NT2/D1 (cell line): ENCODE data around the gene SLC38A8.

Experiments
- DNase-seq: peaks from one replicate; pipeline ENCODE4 v3.0.0-alpha.2; 2011; ENCODE audit warnings: low read depth, low spot score
- H3K27me3 ChIP-seq: 2 replicates; pipeline ENCODE4 v1.6.0; 2011; ENCODE audit warnings: mild to moderate bottlenecking; ENCODE audit not compliant: insufficient read length, insufficient read depth
- H3K36me3 ChIP-seq: 2 replicates; pipeline ENCODE4 v1.6.1; 2011; ENCODE audit warnings: mild to moderate bottlenecking, low read length, mixed read lengths; ENCODE audit not compliant: insufficient read depth, insufficient read length
- H3K4me1 ChIP-seq: 2 replicates; pipeline ENCODE4 v1.5.1; 2011; ENCODE audit not compliant: insufficient read depth, insufficient read length
- H3K4me3 ChIP-seq: 2 replicates; pipeline ENCODE4 v1.5.1; 2011; ENCODE audit warnings: low read depth; ENCODE audit not compliant: insufficient read length
- H3K9ac ChIP-seq: 2 replicates; pipeline ENCODE4 v1.6.0; 2011; ENCODE audit warnings: low read depth; ENCODE audit not compliant: insufficient read length
- H3K9me3 ChIP-seq: 2 replicates; pipeline ENCODE4 v1.5.1; 2011; ENCODE audit warnings: mild to moderate bottlenecking, low read length; ENCODE audit not compliant: insufficient read depth
- SUZ12 ChIP-seq: IDR thresholded peaks from 2 replicates; pipeline ENCODE4 v1.6.1; 2011; ENCODE audit not compliant: insufficient read length, insufficient read depth; ENCODE audit errors: extremely low read depth
- YY1 ChIP-seq: IDR thresholded peaks from 2 replicates; pipeline ENCODE4 v1.6.1; 2011; ENCODE audit not compliant: insufficient read length, insufficient read depth
- ZNF274 ChIP-seq: IDR thresholded peaks from 2 replicates; pipeline ENCODE4 v1.6.1; 2011; ENCODE audit warnings: mild to moderate bottlenecking, low read depth, low read length

The SLC38A8 gene

DNA sequence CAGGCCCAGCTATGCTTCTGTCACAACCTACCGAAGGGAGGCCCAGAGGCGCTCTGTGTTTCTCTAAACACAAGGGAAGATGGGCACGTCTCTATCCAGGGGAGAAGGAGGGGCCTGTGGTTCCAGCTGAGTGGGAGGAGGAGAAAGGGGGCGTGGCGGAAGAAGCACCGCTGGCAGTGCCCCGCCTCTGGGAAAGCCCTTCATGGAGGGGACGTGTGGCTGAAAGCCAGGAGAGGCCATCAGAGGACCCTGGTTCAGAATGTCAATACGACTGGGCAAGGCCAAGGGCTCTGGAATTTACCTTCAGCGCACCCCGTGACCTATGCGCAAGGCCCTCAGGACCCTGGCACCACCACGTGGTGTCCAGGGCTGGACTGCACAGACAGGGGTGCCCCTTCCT, 12.3 kb upstream of the SLC38A8 start:
- peaks cover 86% of the 10 kb centered on the region for H3K36me3 ChIP-seq
- TF ChIP-seq YY1, result no peak
- TF ChIP-seq SUZ12, result no peak
- no peak for TF ChIP-seq ZNF274
- H3K4me1 ChIP-seq, result peaks cover 11% of the 10 kb centered on the region
- H3K27me3 ChIP-seq, result no peaks in the 10 kb centered on the region
- H3K4me3 ChIP-seq, result no peak overlapping the region
- H3K9me3 ChIP-seq, result no peaks in the 10 kb centered on the region
- no peak for DNase-seq
- no peak overlapping the region for H3K9ac ChIP-seq

DNA sequence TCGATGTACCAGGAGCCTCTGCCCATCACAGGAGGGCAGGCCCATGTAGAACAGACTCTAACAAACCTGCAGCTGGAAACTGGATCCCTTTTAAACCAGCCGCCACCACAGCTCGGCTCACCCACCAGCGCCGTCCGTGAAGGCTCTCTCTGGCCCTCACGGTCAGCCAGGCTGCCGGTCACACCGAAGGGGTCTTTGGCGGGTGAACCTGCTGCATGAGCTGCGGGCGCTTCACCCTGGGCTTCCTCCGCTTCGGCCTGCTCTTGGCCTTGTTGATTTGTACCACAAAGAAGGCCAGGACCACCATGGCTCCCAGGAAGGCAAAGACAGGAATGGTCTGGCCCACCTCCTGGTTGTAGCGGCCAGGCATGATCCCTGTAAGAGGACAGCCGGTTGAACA, 11.7 kb upstream of the SLC38A8 start:
- TF ChIP-seq ZNF274 (no peak), YY1 (no peak), SUZ12 (no peak)
- Histone ChIP-seq H3K27me3 (no peaks in the 10 kb centered on the region), H3K36me3 (peaks cover 86% of the 10 kb centered on the region), H3K9ac (no peak overlapping the region), H3K4me1 (peaks cover 11% of the 10 kb centered on the region), H3K9me3 (no peaks in the 10 kb centered on the region), H3K4me3 (no peak overlapping the region)
- no peak for DNase-seq

DNA sequence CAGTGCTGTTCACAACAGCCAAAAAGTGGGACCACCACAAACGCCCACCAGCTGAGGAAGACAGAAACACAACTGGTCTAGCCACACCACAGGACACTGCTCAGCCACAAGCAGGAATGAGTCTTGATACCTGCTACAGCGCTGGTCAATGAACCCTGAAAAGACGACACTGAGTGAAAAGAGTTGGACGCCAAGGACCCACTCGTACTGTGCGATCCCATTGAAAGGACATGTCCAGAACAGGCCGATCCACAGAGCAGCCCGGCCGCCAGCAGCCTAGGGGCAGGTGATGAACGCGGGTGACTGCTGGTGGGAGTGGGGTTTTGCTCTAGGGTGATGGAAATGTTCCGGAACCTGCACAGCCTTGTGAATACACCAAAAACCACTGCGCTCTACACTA, 10.6 kb upstream of the SLC38A8 start:
- Histone ChIP-seq H3K9ac (no peak overlapping the region), H3K9me3 (no peaks in the 10 kb centered on the region), H3K27me3 (no peaks in the 10 kb centered on the region), H3K4me1 (peaks cover 11% of the 10 kb centered on the region), H3K4me3 (no peak overlapping the region), H3K36me3 (peaks cover 85% of the 10 kb centered on the region)
- no peak for TF ChIP-seq ZNF274
- TF ChIP-seq SUZ12, result no peak
- TF ChIP-seq YY1, result no peak
- no peak for DNase-seq

DNA sequence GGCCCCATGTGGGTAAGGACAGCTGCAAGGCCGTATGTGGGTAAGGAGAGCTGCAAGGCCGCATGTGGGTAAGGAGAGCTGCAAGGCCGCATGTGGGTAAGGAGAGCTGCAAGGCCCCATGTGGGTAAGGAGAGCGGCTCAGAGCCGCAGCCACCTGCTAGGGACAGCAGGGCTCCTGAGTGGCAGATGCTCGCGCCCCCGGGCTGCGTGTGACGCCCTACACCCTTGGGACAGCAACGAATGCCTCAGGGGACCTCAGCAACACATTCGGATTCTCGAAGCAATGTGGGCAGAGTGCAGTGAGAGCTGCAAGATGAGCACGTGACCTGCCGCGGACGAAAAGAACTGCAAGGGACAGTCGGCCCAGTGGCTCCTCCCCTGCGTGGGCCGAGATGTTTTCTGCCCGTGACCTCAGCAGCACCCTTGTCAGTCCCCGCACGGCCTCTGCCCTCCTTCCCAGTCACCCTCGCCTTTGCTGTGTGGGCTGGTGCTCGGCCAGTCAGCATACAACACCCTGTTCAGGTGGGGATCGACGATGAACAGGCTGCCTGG, 9.6 kb upstream of the SLC38A8 start:
- H3K36me3 ChIP-seq, result peaks cover 84% of the 10 kb centered on the region
- TF ChIP-seq ZNF274 (no peak), SUZ12 (no peak), YY1 (no peak)
- H3K27me3 ChIP-seq, result no peaks in the 10 kb centered on the region
- H3K4me3 ChIP-seq, result no peak overlapping the region
- no peak for DNase-seq
- H3K4me1 ChIP-seq, result peaks cover 13% of the 10 kb centered on the region
- no peak overlapping the region for H3K9ac ChIP-seq
- H3K9me3 ChIP-seq, result no peaks in the 10 kb centered on the region

DNA sequence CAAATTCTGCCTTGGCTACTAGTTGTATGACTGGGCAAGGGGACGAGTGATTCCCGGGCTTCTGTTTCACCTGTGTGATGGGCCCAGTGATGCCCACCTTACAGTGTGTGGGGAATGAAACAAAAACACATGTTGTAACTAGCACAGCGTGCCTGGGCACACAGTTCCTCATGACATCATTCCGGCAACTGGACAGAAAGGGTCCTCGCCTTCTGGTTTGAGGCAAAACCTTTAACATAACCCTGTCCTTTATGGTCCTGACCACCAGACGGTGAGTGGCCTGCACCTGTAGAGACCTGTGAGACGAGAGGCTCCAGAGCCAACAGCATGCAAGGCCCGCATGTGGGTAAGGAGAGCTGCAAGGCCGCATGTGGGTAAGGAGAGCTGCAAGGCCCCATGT, 7.7 kb upstream of the SLC38A8 start:
- Histone ChIP-seq H3K4me1 (peaks cover 9% of the 10 kb centered on the region), H3K9me3 (no peaks in the 10 kb centered on the region), H3K9ac (no peak overlapping the region), H3K36me3 (peaks cover 66% of the 10 kb centered on the region), H3K27me3 (no peaks in the 10 kb centered on the region), H3K4me3 (no peak overlapping the region)
- DNase-seq, result no peak
- TF ChIP-seq SUZ12, result no peak
- TF ChIP-seq YY1, result no peak
- TF ChIP-seq ZNF274, result no peak

DNA sequence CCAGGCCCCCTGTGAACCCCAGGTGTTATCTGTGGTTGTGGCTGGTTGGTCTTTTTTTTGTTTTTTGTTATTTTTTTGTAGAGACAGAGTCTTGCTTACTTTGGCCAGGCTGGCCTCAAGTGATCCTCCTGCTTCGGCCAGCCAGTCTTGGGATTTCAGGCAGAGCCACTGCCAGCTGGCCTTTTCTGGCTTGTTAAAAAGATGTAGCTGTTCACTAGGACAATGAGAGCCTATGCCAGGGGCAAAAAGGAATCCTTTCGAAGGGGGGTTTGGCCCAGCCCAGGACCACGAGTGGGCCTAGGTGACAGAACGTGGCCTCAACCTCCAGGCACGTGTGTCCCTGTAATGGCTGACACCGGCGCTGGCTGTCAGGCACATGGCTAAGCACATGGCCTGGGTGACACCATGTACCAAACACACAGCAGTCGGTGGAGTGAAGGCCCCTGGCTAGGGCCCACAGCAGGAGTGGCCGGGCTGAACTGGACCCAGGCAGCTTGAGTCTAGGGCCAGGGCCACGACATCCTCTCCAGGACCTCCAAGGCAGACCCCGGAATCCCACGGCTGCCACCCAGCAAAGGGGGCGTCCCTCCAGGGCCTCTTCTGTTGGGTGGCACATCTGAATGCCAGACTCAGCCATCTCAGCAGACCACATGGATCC, 6.9 kb upstream of the SLC38A8 start:
- Histone ChIP-seq H3K27me3 (no peaks in the 10 kb centered on the region), H3K4me1 (peaks cover 4% of the 10 kb centered on the region), H3K4me3 (no peak overlapping the region), H3K36me3 (peaks cover 58% of the 10 kb centered on the region), H3K9ac (no peak overlapping the region), H3K9me3 (no peaks in the 10 kb centered on the region)
- no peak for DNase-seq
- TF ChIP-seq SUZ12 (no peak), YY1 (no peak), ZNF274 (no peak)

DNA sequence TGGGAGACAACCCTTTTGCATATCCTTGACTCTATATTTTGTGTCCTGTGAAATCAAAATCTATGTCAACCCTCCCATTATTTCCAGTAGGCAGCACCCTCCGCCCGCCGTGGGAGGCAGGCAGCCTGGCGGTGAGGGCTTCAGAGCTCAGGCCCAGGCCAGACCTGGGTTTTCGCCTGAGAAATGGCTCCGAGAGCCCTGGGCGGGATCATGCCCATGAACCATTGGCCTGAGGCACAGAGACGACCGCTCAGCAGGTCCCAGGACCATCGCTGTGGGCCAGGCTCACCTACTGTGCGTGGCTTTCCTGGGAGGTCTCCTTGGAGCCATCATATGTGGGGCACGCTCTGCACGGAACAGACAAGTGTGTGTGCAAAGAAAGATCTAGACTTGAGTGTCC, 6.3 kb upstream of the SLC38A8 start:
- Histone ChIP-seq H3K4me3 (no peak overlapping the region), H3K36me3 (peaks cover 51% of the 10 kb centered on the region), H3K27me3 (no peaks in the 10 kb centered on the region), H3K9me3 (no peaks in the 10 kb centered on the region), H3K9ac (no peak overlapping the region), H3K4me1 (peaks cover 4% of the 10 kb centered on the region)
- no peak for DNase-seq
- TF ChIP-seq ZNF274 (no peak), YY1 (no peak), SUZ12 (no peak)

DNA sequence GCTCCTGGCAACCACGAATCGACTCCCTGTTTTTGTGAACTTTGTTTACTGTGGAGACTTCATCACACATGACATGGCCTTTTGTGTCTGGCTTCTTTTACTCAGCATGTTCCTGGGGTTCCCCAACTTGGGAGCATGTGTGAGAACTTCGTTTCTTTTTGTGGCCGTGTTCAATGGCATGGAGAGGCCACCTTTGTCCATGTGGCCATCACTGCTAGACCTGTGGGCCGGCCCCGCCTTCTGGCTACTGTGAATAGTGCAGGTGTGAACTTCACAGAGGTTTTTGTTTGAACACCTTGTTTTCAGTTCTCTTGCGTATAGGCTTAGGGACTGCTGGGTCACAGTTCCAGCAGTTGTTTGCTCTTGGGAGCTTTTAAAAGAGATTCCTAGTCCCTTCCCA, 5.7 kb upstream of the SLC38A8 start:
- Histone ChIP-seq H3K27me3 (no peaks in the 10 kb centered on the region), H3K9me3 (no peaks in the 10 kb centered on the region), H3K4me1 (peaks cover 3% of the 10 kb centered on the region), H3K4me3 (no peak overlapping the region), H3K36me3 (peaks cover 45% of the 10 kb centered on the region), H3K9ac (no peak overlapping the region)
- TF ChIP-seq YY1 (no peak), ZNF274 (no peak), SUZ12 (no peak)
- DNase-seq, result no peak
